ENCODE results near the gene IPMK.

The IPMK gene

GRCh38 chr10:58267713-58268453 lies at the start of gene IPMK:
Gene IPMK (minus strand): TSS chr10:58267894. CDS start chr10:58267611, 283 bp downstream.
- peak; percentile 85 to 90 for DNase-seq (ENCODE audit: low read depth in 2 of 2)

GRCh38 chr10:58316874-58317273 lies 49.2 kb upstream of the IPMK start:
- no peak for DNase-seq (ENCODE audit: low read depth in 2 of 2)

GRCh38 chr10:58311026-58311425 lies 43.3 kb upstream of the IPMK start:
- DNase-seq (ENCODE audit: low read depth in 2 of 2) = no peak

GRCh38 chr10:58307676-58308075 lies 40.0 kb upstream of the IPMK start:
- DNase-seq (ENCODE audit: low read depth in 2 of 2) = no peak

GRCh38 chr10:58305821-58306220 lies 38.1 kb upstream of the IPMK start:
- no peak for DNase-seq (ENCODE audit: low read depth in 2 of 2)

- DNase-seq (ENCODE audit: low read depth in 2 of 2) = no peak
Measured at GRCh38 chr10:58304099-58304633, 36.5 kb upstream of the IPMK start.

GRCh38 chr10:58302254-58302653 lies 34.6 kb upstream of the IPMK start:
- no peak for DNase-seq (ENCODE audit: low read depth in 2 of 2)

GRCh38 chr10:58300676-58301075 lies 33.0 kb upstream of the IPMK start:
- DNase-seq (ENCODE audit: low read depth in 2 of 2) = no peak

GRCh38 chr10:58299580-58299979 lies 31.9 kb upstream of the IPMK start:
- peak; percentile 20 to 23 for DNase-seq (ENCODE audit: low read depth in 2 of 2)

GRCh38 chr10:58293989-58294388 lies 26.3 kb upstream of the IPMK start:
- DNase-seq (ENCODE audit: low read depth in 2 of 2) = no peak

- DNase-seq (ENCODE audit: low read depth in 2 of 2) = no peak
Measured at GRCh38 chr10:58291538-58292174, 24.0 kb upstream of the IPMK start.

GRCh38 chr10:58282615-58283014 lies 14.9 kb upstream of the IPMK start:
- DNase-seq (ENCODE audit: low read depth in 2 of 2) = no peak

- DNase-seq (ENCODE audit: low read depth in 2 of 2) = no peak
Measured at GRCh38 chr10:58281092-58281752, 13.5 kb upstream of the IPMK start.

- DNase-seq (ENCODE audit: low read depth in 2 of 2) = no peak
Measured at GRCh38 chr10:58280477-58280876, 12.8 kb upstream of the IPMK start.

GRCh38 chr10:58278962-58279307 lies 11.2 kb upstream of the IPMK start:
- no peak for DNase-seq (ENCODE audit: low read depth in 2 of 2)

- DNase-seq (ENCODE audit: low read depth in 2 of 2) = no peak
Measured at GRCh38 chr10:58278274-58278961, 10.7 kb upstream of the IPMK start.

GRCh38 chr10:58275908-58276307 lies 8.2 kb upstream of the IPMK start:
- no peak for DNase-seq (ENCODE audit: low read depth in 2 of 2)

- no peak for DNase-seq (ENCODE audit: low read depth in 2 of 2)
Measured at GRCh38 chr10:58275261-58275660, 7.6 kb upstream of the IPMK start.

- DNase-seq (ENCODE audit: low read depth in 2 of 2) = no peak
Measured at GRCh38 chr10:58269782-58270290, 2.1 kb upstream of the IPMK start.

GRCh38 chr10:58268946-58269781 lies 1.5 kb upstream of the IPMK start, which contains the start of gene CISD1:
Gene CISD1 (plus strand): TSS chr10:58269162. CDS start chr10:58269274, 112 bp downstream.
- DNase-seq (ENCODE audit: low read depth in 2 of 2) = peak; percentile 84 to 93

- DNase-seq (ENCODE audit: low read depth in 2 of 2) = no peak
Measured at GRCh38 chr10:58268454-58268945, 806 bp upstream of the IPMK start.
